ENCODE measurements around the gene FOXE3. TPM values are rescaled to one million over a fixed set of nuclear protein-coding genes. Genes with fewer than 3 reads are reported as not detected.
A peak's percentile ranks its signal among the peaks of the same experiment; 100 is the strongest.

The FOXE3 gene
- total RNA-seq, 2 donors from 2014 or later = not detected

GRCh38 chr1:47440599-47441081 is 24.6 kb downstream of the FOXE3 start:
- Mint-ChIP-seq H3K27me3 (no peaks in the 10 kb centered on the region), H3K4me1 (peaks cover 21% of the 10 kb centered on the region), H3K36me3 (ENCODE audit: low read depth) (peaks cover 3% of the 10 kb centered on the region), H3K4me3 (no peak overlapping the region), H3K27ac (no peak overlapping the region)
- no peaks in the 10 kb centered on the region for H3K9me3 ChIP-seq (ENCODE audit: control insufficient read depth, low read length, poor library complexity, severe bottlenecking)
- DNase-seq = no peak
- ATAC-seq = no peak

- DNase-seq (no peak), ATAC-seq (no peak)
Observed at GRCh38 chr1:47441450-47442106, 25.5 kb downstream of the FOXE3 start.

GRCh38 chr1:47442202-47442601 is 26.1 kb downstream of the FOXE3 start:
- DNase-seq (no peak), ATAC-seq (no peak)
- no peaks in the 10 kb centered on the region for H3K9me3 ChIP-seq (ENCODE audit: control insufficient read depth, low read length, poor library complexity, severe bottlenecking)
- Mint-ChIP-seq H3K4me1 (peaks cover 16% of the 10 kb centered on the region), H3K36me3 (ENCODE audit: low read depth) (peaks cover 6% of the 10 kb centered on the region), H3K4me3 (no peak overlapping the region), H3K27me3 (no peaks in the 10 kb centered on the region), H3K27ac (no peak overlapping the region)

More at GRCh38 chr1:47441450-47442106, 25.5 kb downstream of the FOXE3 start:
- Mint-ChIP-seq H3K36me3 (ENCODE audit: low read depth) (peaks cover 4% of the 10 kb centered on the region), H3K27ac (no peak overlapping the region), H3K27me3 (no peaks in the 10 kb centered on the region), H3K4me3 (no peak overlapping the region), H3K4me1 (peaks cover 17% of the 10 kb centered on the region)
- H3K9me3 ChIP-seq (ENCODE audit: control insufficient read depth, low read length, poor library complexity, severe bottlenecking) = no peaks in the 10 kb centered on the region

- Mint-ChIP-seq H3K27ac (no peak overlapping the region), H3K4me3 (peak overlapping the region; percentile 21), H3K4me1 (peaks cover 17% of the 10 kb centered on the region), H3K36me3 (ENCODE audit: low read depth) (peaks cover 6% of the 10 kb centered on the region), H3K27me3 (no peaks in the 10 kb centered on the region)
- ATAC-seq (no peak), DNase-seq (no peak)
- H3K9me3 ChIP-seq (ENCODE audit: control insufficient read depth, low read length, poor library complexity, severe bottlenecking) = no peaks in the 10 kb centered on the region
Observed at GRCh38 chr1:47442842-47443529, 26.9 kb downstream of the FOXE3 start.

GRCh38 chr1:47443530-47444296 is 27.6 kb downstream of the FOXE3 start:
- H3K27ac Mint-ChIP-seq = no peak overlapping the region
- peaks cover 9% of the 10 kb centered on the region for H3K36me3 Mint-ChIP-seq (ENCODE audit: low read depth)
- H3K4me3 Mint-ChIP-seq = peak overlapping the region; percentile 78
- ATAC-seq (no peak), DNase-seq (no peak)
- no peaks in the 10 kb centered on the region for H3K9me3 ChIP-seq (ENCODE audit: control insufficient read depth, low read length, poor library complexity, severe bottlenecking)
- no peaks in the 10 kb centered on the region for H3K27me3 Mint-ChIP-seq
- H3K4me1 Mint-ChIP-seq = peaks cover 19% of the 10 kb centered on the region

GRCh38 chr1:47444297-47444561 is 28.1 kb downstream of the FOXE3 start:
- H3K36me3 Mint-ChIP-seq (ENCODE audit: low read depth) = peaks cover 9% of the 10 kb centered on the region
- H3K4me1 Mint-ChIP-seq = peaks cover 19% of the 10 kb centered on the region
- H3K9me3 ChIP-seq (ENCODE audit: control insufficient read depth, low read length, poor library complexity, severe bottlenecking) = no peaks in the 10 kb centered on the region
- H3K27me3 Mint-ChIP-seq = no peaks in the 10 kb centered on the region
- peak overlapping the region; percentile 78 for H3K4me3 Mint-ChIP-seq
- ATAC-seq (no peak), DNase-seq (no peak)
- no peak overlapping the region for H3K27ac Mint-ChIP-seq

- H3K9me3 ChIP-seq (ENCODE audit: control insufficient read depth, low read length, poor library complexity, severe bottlenecking) = no peaks in the 10 kb centered on the region
- Mint-ChIP-seq H3K4me3 (peak overlapping the region; percentile 78), H3K27me3 (no peaks in the 10 kb centered on the region), H3K36me3 (ENCODE audit: low read depth) (peaks cover 9% of the 10 kb centered on the region), H3K4me1 (peaks cover 19% of the 10 kb centered on the region), H3K27ac (no peak overlapping the region)
- peak; percentile 48 for ATAC-seq
- no peak for DNase-seq
Observed at GRCh38 chr1:47444562-47445465, 28.7 kb downstream of the FOXE3 start.

GRCh38 chr1:47445823-47446550 is 29.9 kb downstream of the FOXE3 start:
- peak overlapping the region; percentile 33 for H3K4me3 Mint-ChIP-seq
- H3K9me3 ChIP-seq (ENCODE audit: control insufficient read depth, low read length, poor library complexity, severe bottlenecking) = no peaks in the 10 kb centered on the region
- H3K27ac Mint-ChIP-seq = no peak overlapping the region
- peaks cover 9% of the 10 kb centered on the region for H3K36me3 Mint-ChIP-seq (ENCODE audit: low read depth)
- no peaks in the 10 kb centered on the region for H3K27me3 Mint-ChIP-seq
- no peak for DNase-seq
- peaks cover 19% of the 10 kb centered on the region for H3K4me1 Mint-ChIP-seq
- ATAC-seq = no peak

- no peaks in the 10 kb centered on the region for H3K9me3 ChIP-seq (ENCODE audit: control insufficient read depth, low read length, poor library complexity, severe bottlenecking)
- Mint-ChIP-seq H3K4me1 (peaks cover 19% of the 10 kb centered on the region), H3K36me3 (ENCODE audit: low read depth) (peaks cover 9% of the 10 kb centered on the region), H3K27ac (no peak overlapping the region), H3K4me3 (no peak overlapping the region), H3K27me3 (peaks cover 7% of the 10 kb centered on the region)
- no peak for DNase-seq
- ATAC-seq = no peak
Observed at GRCh38 chr1:47448462-47449222, 32.6 kb downstream of the FOXE3 start.

- no peaks in the 10 kb centered on the region for H3K9me3 ChIP-seq (ENCODE audit: control insufficient read depth, low read length, poor library complexity, severe bottlenecking)
- DNase-seq (no peak), ATAC-seq (no peak)
- H3K27ac Mint-ChIP-seq = no peak overlapping the region
- peaks cover 12% of the 10 kb centered on the region for H3K4me1 Mint-ChIP-seq
- H3K36me3 Mint-ChIP-seq (ENCODE audit: low read depth) = peaks cover 9% of the 10 kb centered on the region
- peaks cover 10% of the 10 kb centered on the region for H3K27me3 Mint-ChIP-seq
- no peak overlapping the region for H3K4me3 Mint-ChIP-seq
Observed at GRCh38 chr1:47449822-47450552, 33.9 kb downstream of the FOXE3 start.

GRCh38 chr1:47450606-47451005 is 34.5 kb downstream of the FOXE3 start:
- ATAC-seq (no peak), DNase-seq (no peak)
- H3K9me3 ChIP-seq (ENCODE audit: control insufficient read depth, low read length, poor library complexity, severe bottlenecking) = no peaks in the 10 kb centered on the region
- Mint-ChIP-seq H3K4me3 (no peak overlapping the region), H3K4me1 (peaks cover 8% of the 10 kb centered on the region), H3K27me3 (peaks cover 16% of the 10 kb centered on the region), H3K36me3 (ENCODE audit: low read depth) (peaks cover 6% of the 10 kb centered on the region), H3K27ac (no peak overlapping the region)
